Loucy (cell line): ENCODE measurements around the gene CNTN4.

ENCODE experiments used
- H2AFZ ChIP-seq: fragments of 200-600 bp; sonication (generic); 2 replicates; pipeline ENCODE4 v1.6.0; 2016; ENCODE audit warnings: antibody characterized with exemption, mild to moderate bottlenecking, low read length, moderate library complexity
- H3F3A ChIP-seq: fragments of 200-600 bp; 2 replicates; pipeline ENCODE4 v1.6.0; 2016; ENCODE audit warnings: antibody characterized with exemption, low read depth, mild to moderate bottlenecking
- H3K27me3 ChIP-seq: fragments of 200-600 bp; sonication (generic); 2 replicates; pipeline ENCODE4 v1.6.1; 2014; ENCODE audit warnings: low read length, mild to moderate bottlenecking; ENCODE audit not compliant: insufficient read depth, poor library complexity, severe bottlenecking
- H3K36me3 ChIP-seq: fragments of 200-600 bp; sonication (generic); 2 replicates; pipeline ENCODE4 v1.6.1; 2016; ENCODE audit warnings: low read length; ENCODE audit not compliant: insufficient read depth
- H3K4me1 ChIP-seq: fragments of 200-600 bp; sonication (generic); 2 replicates; pipeline ENCODE4 v1.5.1; 2014; ENCODE audit warnings: low read length, mild to moderate bottlenecking; ENCODE audit not compliant: insufficient read depth, poor library complexity, severe bottlenecking
- H3K4me2 ChIP-seq: fragments of 200-600 bp; sonication (generic); 2 replicates; pipeline ENCODE4 v1.6.0; 2014; ENCODE audit warnings: antibody characterized with exemption, low read length, low read depth, mild to moderate bottlenecking; ENCODE audit not compliant: poor library complexity, severe bottlenecking
- H3K4me3 ChIP-seq: fragments of 200-600 bp; sonication (generic); 2 replicates; pipeline ENCODE4 v1.5.1; 2014; ENCODE audit warnings: low read length, mild to moderate bottlenecking, mixed read lengths; ENCODE audit not compliant: poor library complexity, severe bottlenecking
- H3K79me2 ChIP-seq: fragments of 200-600 bp; sonication (generic); 2 replicates; pipeline ENCODE4 v1.6.1; 2014; ENCODE audit warnings: low read length; ENCODE audit not compliant: insufficient read depth
- H3K9ac ChIP-seq: fragments of 200-600 bp; sonication (generic); 2 replicates; pipeline ENCODE4 v1.6.0; 2014; ENCODE audit warnings: mild to moderate bottlenecking, low read depth, low read length, moderate library complexity; ENCODE audit not compliant: poor library complexity, severe bottlenecking
- H3K9me2 ChIP-seq: fragments of 200-600 bp; sonication (generic); replicated peaks from 2 replicates; pipeline ENCODE4 v1.6.1; 2016; ENCODE audit warnings: low read depth, low read length, mixed read lengths
- H3K9me3 ChIP-seq: fragments of 200-600 bp; sonication (generic); 2 replicates; pipeline ENCODE4 v1.6.1; 2014; ENCODE audit warnings: mild to moderate bottlenecking, antibody characterized with exemption, low read length, low read depth; ENCODE audit not compliant: insufficient read depth
- H4K20me1 ChIP-seq: fragments of 200-600 bp; sonication (generic); 2 replicates; pipeline ENCODE4 v1.6.0; 2014; ENCODE audit warnings: antibody characterized with exemption, low read length, mild to moderate bottlenecking; ENCODE audit not compliant: insufficient read depth, poor library complexity, severe bottlenecking
- CTCF ChIP-seq: fragments of 200-600 bp; sonication (generic); conservative IDR thresholded peaks from 2 replicates; pipeline ENCODE4 v1.5.1; 2014; ENCODE audit warnings: mild to moderate bottlenecking, antibody characterized with exemption, low read length
- EZH2phosphoT487 ChIP-seq: fragments of 200-600 bp; IDR thresholded peaks from 2 replicates; pipeline ENCODE4 v1.6.1; 2018; ENCODE audit warnings: antibody characterized with exemption, mild to moderate bottlenecking, moderate library complexity, borderline replicate concordance

The CNTN4 gene

GRCh38 chr3:2180634-2181033 is 82.0 kb downstream of the CNTN4 start:
- Histone ChIP-seq H2AFZ (no peak overlapping the region), H3K4me3 (no peak overlapping the region), H3K36me3 (no peaks in the 10 kb centered on the region), H3K9me3 (no peaks in the 10 kb centered on the region), H3K9ac (no peak overlapping the region), H4K20me1 (no peaks in the 10 kb centered on the region), H3F3A (no peaks in the 10 kb centered on the region), H3K4me1 (no peaks in the 10 kb centered on the region), H3K79me2 (no peaks in the 10 kb centered on the region), H3K4me2 (no peak overlapping the region), H3K27me3 (no peaks in the 10 kb centered on the region), H3K9me2 (no peaks in the 10 kb centered on the region)
- TF ChIP-seq CTCF (no peak), EZH2phosphoT487 (no peak)

GRCh38 chr3:2198776-2199279 is 100.2 kb downstream of the CNTN4 start:
- no peaks in the 10 kb centered on the region for H3K4me1 ChIP-seq
- no peaks in the 10 kb centered on the region for H3K79me2 ChIP-seq
- H3K27me3 ChIP-seq = no peaks in the 10 kb centered on the region
- TF ChIP-seq CTCF (no peak), EZH2phosphoT487 (no peak)
- no peak overlapping the region for H3K9ac ChIP-seq
- no peak overlapping the region for H3K4me3 ChIP-seq
- no peaks in the 10 kb centered on the region for H3F3A ChIP-seq
- H4K20me1 ChIP-seq = no peaks in the 10 kb centered on the region
- no peaks in the 10 kb centered on the region; the same call in 1 of the 2 replicates for H3K9me3 ChIP-seq
- H3K9me2 ChIP-seq = no peaks in the 10 kb centered on the region
- no peak overlapping the region for H3K4me2 ChIP-seq
- no peak overlapping the region for H2AFZ ChIP-seq
- no peaks in the 10 kb centered on the region for H3K36me3 ChIP-seq

GRCh38 chr3:2204054-2204453 is 105.4 kb downstream of the CNTN4 start:
- Histone ChIP-seq H3K9me3 (no peaks in the 10 kb centered on the region; the same call in 1 of the 2 replicates), H3K4me2 (no peak overlapping the region), H3K4me3 (no peak overlapping the region), H4K20me1 (no peaks in the 10 kb centered on the region), H2AFZ (no peak overlapping the region), H3K27me3 (no peaks in the 10 kb centered on the region), H3K9ac (no peak overlapping the region), H3K9me2 (no peaks in the 10 kb centered on the region), H3K4me1 (no peaks in the 10 kb centered on the region), H3F3A (no peaks in the 10 kb centered on the region), H3K36me3 (no peaks in the 10 kb centered on the region), H3K79me2 (no peaks in the 10 kb centered on the region)
- TF ChIP-seq EZH2phosphoT487 (no peak), CTCF (no peak)
